NCI-H82 treated with DMSO at 0.1 percent for 48 hours (cell line): ENCODE measurements around the gene AGAP2.
A peak's percentile ranks its signal among the peaks of the same experiment; 100 is the strongest.

Experiments used
- DNase-seq: peaks from one replicate; lab custom pipeline; 2025; ENCODE audit not compliant: unreplicated experiment; lab: John Stamatoyannopoulos, UW

AGAP2 gene

GRCh38 chr12:57754411-57755193, 16.1 kb upstream of the AGAP2 start, which contains the start of gene MARCHF9:
MARCHF9 (plus strand) TSS chr12:57755103; CDS start chr12:57755529, 426 bp downstream.
- DNase-seq, result peak; percentile 76

GRCh38 chr12:57753756-57754337, 15.3 kb upstream of the AGAP2 start:
- no peak for DNase-seq

- no peak for DNase-seq
Observed at GRCh38 chr12:57752668-57753000, 14.1 kb upstream of the AGAP2 start.

- DNase-seq, result peak; percentile 98
Observed at GRCh38 chr12:57751788-57752667, 13.5 kb upstream of the AGAP2 start, which contains the start of gene CDK4. CDK4 (minus strand) TSS chr12:57752310; CDS start chr12:57751717, 593 bp downstream.

- no peak for DNase-seq
Observed at GRCh38 chr12:57751432-57751787, 12.9 kb upstream of the AGAP2 start.

- DNase-seq, result no peak
Observed at GRCh38 chr12:57750561-57751431, 12.3 kb upstream of the AGAP2 start.

- DNase-seq, result no peak
Observed at GRCh38 chr12:57749061-57749460, 10.5 kb upstream of the AGAP2 start.

- DNase-seq, result no peak
Observed at GRCh38 chr12:57746025-57746424, 7.5 kb upstream of the AGAP2 start.

- no peak for DNase-seq
Observed at GRCh38 chr12:57745485-57745881, 6.9 kb upstream of the AGAP2 start.

GRCh38 chr12:57744777-57745484, 6.4 kb upstream of the AGAP2 start, which contains the start of gene TSPAN31:
TSPAN31 (plus strand) TSS chr12:57745039; CDS start chr12:57745155, 116 bp downstream.
- DNase-seq, result peak; percentile 98

- DNase-seq, result no peak
Observed at GRCh38 chr12:57744194-57744776, 5.7 kb upstream of the AGAP2 start.

GRCh38 chr12:57743769-57744168, 5.2 kb upstream of the AGAP2 start:
- no peak for DNase-seq

- no peak for DNase-seq
Observed at GRCh38 chr12:57741844-57742738, 3.5 kb upstream of the AGAP2 start.

GRCh38 chr12:57741413-57741789, 2.9 kb upstream of the AGAP2 start:
- no peak for DNase-seq

- DNase-seq, result no peak
Observed at GRCh38 chr12:57740656-57741412, 2.3 kb upstream of the AGAP2 start.

- no peak for DNase-seq
Observed at GRCh38 chr12:57739914-57740538, 1.5 kb upstream of the AGAP2 start.

GRCh38 chr12:57739387-57739786, 845 bp upstream of the AGAP2 start:
- DNase-seq, result no peak
